GM18861 (cell line): Measurements from ENCODE around the gene HDAC10.
"Not testable (repeated sequence)": the region's sequence is repeated elsewhere in the genome, so short reads cannot be mapped to it uniquely, and the experiment has no call there.

Experiments
- ATAC-seq: cut with Tn5 transposase; IDR thresholded peaks from one replicate; pipeline ENCODE4 v1.9.1; 2021; ENCODE audit not compliant: unreplicated experiment

The HDAC10 gene

GRCh38 chr22:50285568-50286229, 34.6 kb upstream of the HDAC10 start:
- no peak for ATAC-seq

- no peak for ATAC-seq
Observed at GRCh38 chr22:50284479-50284878, 33.4 kb upstream of the HDAC10 start.

DNA sequence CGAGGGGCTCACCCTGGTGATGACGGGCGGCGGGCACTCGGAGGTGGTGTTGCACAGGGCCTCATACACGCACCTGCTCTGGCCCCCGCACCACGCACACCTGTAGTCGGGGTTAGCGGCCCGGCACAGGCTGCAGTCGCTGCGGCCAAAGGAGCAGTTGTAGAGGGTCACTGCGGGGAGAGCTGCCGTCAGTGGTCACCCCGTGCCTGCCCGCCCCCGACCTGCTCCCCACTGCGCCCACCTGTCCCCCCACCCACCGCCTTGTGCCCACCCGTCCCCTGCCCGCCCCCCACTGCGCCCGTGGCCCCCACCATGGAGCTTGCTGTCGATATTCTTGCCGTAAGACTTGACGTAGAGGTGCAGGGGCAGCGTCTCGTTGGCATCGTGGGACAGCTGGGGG, 32.8 kb upstream of the HDAC10 start:
- ATAC-seq, result no peak

DNA sequence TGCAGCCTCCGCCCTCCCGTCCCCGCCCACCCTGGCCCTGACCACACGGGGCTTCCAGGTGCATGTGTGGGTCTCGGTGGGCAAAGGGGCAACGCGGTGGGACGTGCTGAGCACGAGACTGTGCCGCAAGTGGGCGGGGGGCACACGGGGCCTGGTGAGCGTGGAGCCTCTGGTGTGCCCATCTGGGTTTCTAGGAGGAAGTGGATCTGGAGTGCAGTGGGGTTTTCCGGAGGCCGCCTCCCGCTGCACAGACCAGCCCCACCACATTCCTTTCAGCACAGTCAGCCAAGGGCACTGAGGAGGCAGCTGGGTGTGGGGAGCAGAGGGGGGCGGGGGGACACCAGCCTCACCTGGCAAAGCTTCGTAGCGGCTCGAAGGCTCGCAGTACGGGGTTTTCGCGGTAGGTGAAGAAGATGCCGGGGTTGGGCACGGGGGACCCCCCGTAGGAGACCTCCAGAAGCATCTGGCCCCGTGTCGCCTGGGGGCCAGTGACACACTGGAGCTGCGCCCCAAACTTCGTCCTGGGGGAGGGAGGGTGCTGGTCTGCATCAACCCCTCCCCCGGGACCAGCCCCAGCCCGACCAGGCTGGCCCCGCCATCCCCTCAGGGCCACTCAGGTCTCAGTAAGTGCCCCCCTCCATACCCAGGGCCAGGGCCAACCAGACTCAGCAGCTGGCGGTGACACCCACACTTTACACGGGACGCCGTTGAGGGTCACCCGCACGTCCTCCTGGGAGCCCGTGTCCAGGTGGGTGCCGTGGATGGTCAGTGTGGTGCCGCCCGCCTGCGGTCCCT, 31.5 kb upstream of the HDAC10 start:
- ATAC-seq, result no peak

DNA sequence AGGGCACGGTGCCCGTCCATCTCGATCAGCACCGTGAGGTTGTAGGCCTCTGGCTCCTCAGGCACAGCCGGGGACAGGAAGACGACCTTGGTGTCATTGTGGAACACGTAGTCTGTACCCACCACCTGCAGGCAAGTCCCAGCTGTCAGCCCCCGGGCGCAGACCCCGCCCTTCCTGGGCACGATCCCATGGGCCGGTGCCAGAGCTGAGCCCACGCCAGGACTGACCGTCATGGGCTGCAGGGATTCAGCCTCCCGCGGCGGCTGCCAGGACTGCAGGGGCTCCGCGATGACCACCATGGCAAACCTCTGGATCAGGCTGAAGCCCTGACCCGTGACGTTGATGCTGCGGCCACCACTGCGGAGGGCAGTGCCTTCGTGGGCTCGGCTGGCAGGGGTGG, 30.9 kb upstream of the HDAC10 start:
- ATAC-seq, result no peak

- ATAC-seq, result no peak
Observed at GRCh38 chr22:50281384-50281760, 30.3 kb upstream of the HDAC10 start.

DNA sequence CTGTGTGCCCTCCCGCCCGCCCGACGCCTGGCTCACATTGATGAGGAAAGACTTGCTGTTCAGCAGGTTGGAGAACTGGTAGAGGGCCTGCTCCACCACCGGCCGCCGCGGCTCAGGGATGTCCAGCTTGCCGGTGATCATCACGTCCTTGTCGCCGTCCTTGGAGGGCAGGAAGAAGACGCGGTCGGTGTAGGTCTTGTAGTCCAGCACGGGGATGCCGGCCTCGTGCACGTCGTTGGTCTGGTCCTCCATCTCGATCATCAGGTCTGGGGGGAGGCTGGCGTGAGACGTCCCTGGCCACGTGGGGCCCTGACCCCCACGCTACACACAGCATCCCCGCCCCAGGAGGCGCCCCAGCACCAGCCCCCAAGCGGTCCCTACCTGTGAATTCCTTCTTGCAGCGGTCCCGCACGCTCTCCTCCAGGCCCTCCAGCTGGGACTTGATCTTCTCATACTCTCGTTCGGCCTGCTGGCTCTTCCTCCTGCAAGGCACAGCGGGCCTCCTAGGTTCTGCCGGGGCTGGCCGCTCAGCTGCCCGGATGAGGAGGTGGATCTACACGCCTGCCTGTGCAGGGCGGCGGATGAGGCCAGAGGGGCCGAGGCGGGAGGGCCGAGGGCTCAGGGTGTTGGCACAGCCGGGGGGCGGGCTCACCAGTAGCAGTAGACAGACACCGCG, 29.8 kb upstream of the HDAC10 start:
- ATAC-seq, result no peak

- no peak for ATAC-seq
Observed at GRCh38 chr22:50280022-50280707, 29.1 kb upstream of the HDAC10 start.

GRCh38 chr22:50278956-50279619, 28.0 kb upstream of the HDAC10 start:
- no peak for ATAC-seq

GRCh38 chr22:50278461-50278860, 27.4 kb upstream of the HDAC10 start:
- ATAC-seq, result no peak

GRCh38 chr22:50277761-50278160, 26.7 kb upstream of the HDAC10 start:
- no peak for ATAC-seq

DNA sequence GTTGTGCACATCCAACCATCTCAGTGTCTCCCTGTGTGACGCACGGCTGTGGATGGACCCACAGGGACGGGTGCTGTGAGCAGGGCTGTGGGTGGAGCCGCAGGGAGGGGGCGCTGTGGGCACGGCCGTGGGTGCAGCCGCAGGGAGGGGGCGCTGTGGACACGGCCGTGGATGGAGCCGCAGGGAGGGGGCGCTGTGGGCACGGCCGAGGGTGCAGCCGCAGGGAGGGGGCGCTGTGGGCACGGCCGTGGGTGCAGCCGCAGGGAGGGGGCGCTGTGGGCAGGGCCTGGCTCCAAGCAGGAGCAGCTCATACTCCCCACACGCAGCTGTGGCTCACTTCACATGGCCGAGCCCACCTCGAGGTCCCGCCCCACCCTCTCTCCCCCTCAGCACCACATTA, 25.1 kb upstream of the HDAC10 start:
- peak; percentile 38 for ATAC-seq

DNA sequence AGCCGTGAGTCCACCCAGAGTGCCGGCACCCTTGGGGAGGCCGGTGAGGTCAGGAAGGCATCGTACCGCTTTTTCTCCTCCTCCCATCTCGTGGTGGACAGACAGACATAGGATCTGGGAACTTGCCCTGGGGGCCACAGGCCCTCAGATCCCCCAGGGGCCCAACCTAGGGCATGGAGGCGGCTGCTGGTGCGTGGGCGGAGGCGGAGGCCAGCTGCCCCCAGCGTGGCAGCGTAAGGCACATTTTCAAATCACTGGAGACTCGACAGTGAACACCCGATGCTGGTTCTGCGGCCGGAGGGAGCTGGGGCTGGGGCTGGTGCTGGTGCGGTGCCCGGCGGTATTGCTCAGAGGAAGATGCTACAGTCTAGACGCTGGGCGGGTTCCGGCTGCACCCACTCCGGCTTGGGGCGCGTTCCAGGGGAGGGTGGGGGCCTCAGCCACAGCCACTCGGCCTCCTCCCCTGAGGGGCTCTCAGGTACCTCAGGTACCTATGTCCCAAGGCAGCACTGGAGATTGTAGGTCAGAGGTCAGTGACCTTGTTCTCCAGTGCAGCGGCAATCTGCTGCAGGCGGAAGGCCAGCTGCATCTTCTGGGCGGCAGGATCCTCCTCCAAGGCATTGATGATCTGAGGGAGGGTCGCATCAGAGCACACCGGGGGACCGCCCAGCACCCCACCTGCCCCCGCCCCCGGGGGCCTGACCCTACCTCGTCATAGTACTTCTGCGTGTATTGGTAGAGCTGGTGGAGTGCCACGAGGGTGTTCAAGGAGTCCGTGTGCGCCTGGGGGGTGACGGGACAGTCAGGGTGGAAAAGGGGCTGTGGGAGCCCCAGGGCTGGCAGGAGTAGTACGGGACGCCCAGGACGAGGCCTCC, 24.4 kb upstream of the HDAC10 start:
- no peak for ATAC-seq

- no peak for ATAC-seq
Observed at GRCh38 chr22:50274771-50275170, 23.7 kb upstream of the HDAC10 start.

GRCh38 chr22:50274311-50274710, 23.2 kb upstream of the HDAC10 start:
- ATAC-seq, result no peak

DNA sequence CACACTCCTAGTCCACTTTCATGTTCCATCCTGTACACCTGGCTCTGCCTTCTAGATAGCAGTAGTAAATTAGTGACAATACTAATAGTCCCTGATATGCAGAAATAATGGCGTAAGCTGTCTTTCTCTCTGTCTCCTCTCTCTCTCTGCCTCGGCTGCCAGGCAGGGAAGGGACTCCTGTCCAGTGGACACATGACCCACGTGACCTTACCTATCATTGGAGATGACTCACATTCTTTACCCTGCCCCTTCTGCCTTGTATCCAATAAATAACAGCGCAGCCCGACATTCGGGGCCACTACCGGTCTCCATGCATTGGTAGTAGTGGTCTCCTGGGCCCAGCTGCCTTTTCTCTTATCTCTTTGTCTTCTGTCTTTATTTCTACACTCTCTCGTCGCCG, 22.7 kb upstream of the HDAC10 start:
- not testable (repeated sequence) for ATAC-seq

DNA sequence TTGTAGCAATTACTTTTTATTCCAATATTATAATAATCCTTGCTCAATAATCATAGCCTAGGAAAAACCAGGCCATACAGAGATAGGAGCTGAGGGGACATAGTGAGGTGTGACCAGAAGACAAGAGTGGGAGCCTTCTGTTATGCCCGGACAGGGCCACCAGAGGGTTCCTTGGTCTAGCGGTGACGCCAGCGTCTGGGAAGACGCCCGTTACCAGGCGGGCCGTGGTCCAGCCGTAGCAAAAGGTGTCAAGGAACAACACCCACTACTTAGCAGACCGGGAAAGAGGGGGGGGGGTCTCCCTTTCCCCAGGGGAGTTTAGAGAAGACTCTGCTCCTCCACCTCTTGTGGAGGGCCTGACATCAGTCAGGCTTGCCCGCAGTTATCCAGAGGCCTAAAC, 22.3 kb upstream of the HDAC10 start:
- not testable (repeated sequence) for ATAC-seq

- ATAC-seq, result no peak
Observed at GRCh38 chr22:50272044-50272802, 21.2 kb upstream of the HDAC10 start.

DNA sequence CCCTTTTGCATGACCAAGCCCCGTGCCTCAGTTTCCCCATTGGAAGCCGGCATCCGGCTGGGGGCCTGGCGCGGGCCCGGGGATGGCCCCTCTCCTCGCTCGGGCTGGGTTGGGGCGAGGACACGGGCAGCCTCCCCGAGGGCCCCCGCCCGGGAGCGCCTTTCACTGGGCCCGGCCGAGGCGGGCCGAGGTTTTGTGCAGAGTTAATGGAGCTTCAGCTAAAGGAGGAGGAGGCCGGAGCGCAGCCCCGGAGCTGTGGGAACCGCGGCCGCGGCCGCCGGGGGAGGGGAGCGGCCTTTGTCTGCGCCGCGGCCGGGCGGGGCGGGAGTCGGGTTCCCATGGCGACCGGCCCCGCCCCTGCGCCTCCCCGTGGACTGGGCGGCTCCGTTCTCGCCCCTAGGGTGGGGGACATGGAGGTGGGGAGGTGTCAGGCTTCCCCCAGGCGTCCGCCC, 20.5 kb upstream of the HDAC10 start:
- ATAC-seq, result no peak
